GM18870 (cell line): ENCODE measurements around the gene ATG7.

ENCODE experiments used
- ATAC-seq: cut with Tn5 transposase; IDR thresholded peaks from one replicate; pipeline ENCODE4 v1.9.1; 2021; ENCODE audit warnings: moderate library complexity; ENCODE audit not compliant: unreplicated experiment

Gene ATG7

GRCh38 chr3:11603628-11604027, 331.4 kb downstream of the ATG7 start:
- ATAC-seq = no peak

DNA sequence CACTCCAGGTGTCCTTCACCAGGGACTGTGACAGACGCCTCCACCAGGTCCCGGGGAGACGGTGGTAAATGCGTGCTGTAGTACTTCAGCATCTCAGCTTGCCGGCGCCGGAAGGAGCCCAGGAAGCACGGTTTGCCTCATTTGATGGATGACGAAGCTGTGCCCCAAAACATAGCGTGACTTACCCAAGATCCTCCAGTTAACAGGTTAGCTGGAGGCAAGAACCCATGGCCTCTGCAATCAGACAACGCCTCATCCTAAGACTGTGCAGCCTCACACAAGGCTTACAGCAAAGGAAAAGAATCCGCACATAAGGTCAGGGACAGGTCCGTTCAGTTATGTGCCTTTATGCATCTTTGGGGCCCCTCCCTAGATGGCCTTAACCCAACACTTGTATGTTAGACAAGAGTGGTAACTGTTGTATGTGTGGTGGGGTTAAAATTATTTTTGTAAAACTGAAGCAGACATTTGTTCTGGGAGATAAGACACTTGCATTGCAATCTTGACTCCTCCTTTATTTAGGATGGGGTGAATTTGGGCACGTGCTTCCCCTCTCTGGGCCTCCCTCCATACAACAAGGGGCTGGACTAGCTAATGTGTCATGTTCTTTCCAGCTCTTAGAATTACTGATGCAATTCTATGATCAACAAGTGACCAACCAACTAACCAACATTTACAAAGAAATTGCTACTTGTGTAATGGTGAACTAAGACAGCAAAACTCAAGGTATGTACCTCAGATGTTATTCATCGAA, 332.1 kb downstream of the ATG7 start:
- no peak for ATAC-seq

GRCh38 chr3:11605398-11605797, 333.2 kb downstream of the ATG7 start:
- no peak for ATAC-seq

DNA sequence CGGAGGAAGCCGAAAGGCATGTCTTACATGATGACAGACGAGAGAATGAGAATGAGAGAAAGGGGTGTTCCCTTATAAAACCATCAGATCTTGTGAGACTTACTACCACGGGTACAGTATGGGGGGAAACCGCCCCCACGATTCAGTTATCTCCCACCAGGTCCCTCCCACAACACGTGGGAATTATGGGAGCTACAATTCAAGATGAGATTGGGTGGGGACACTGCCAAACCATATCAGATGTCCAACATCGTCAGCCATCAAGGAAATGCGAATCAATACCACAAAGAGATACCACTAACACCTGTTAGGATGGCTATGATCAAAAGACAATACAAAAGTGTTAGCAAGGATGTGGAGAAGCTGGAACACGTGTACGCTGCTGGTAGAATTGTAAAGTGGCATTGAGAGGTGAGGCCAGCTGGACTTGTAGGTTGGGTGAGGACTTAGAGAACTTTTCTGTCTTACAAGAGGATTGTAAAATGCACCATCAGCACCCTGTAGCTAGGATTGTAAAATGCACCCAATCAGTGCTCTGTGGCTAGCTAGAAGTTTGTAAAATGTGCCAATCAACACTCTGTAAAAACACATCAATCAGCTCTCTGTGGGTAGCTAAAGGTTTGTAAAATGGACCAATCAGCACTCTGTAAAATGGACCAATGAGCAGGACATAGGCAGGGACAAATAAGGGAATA, 334.0 kb downstream of the ATG7 start:
- ATAC-seq = no peak

DNA sequence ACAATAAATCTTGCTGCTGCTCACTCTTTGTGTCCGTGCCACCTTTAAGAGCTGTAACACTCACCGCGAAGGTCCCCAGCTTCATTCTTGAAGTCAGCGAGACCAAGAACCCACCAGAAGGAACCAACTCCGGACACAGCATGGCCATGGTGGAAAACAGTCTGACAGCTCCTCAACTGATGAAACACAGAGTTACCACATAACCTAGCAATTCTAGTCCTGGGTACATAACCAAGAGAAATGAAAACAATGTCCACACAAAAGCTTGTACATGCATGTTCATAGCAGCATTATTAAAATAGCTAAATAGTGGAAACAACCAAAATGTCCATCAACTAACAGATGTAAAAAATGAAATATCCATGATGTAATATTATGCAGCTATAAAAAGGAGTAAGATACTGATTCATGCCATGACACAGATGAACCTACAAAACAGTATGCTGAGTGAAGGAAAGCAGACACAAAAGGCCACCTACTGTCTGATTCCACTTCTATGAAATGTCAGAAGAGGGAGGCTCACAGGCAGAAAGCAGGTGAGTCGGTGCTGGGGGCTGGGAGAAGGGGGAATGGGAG, 334.8 kb downstream of the ATG7 start:
- ATAC-seq = no peak
